AG08396 (cell line): ENCODE results near the gene CNTNAP5.

Experiments
- DNase-seq: peaks from one replicate; pipeline ENCODE4 v3.0.0; 2012; ENCODE audit warnings: low spot score, mixed read lengths

CNTNAP5 gene

DNA sequence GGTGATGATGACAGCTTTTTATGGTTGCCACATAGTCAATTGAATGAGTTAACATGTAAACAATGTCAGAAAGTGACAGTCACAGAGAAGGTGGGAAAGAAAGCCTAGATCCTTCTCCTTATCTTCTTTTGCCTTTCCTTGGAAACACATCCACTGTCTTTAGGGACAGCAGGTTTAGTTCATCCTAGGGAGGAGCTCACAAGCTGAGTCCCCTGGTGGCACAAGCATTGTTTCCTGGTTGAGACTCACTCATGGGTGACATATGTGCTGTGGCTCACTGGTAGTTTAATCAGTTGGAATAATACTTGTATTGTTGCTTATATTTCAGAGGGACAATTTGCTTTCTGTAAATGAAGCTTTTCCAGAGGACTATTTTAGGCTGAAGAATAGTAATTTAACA is 598.5 kb downstream of the CNTNAP5 start:
- no peak for DNase-seq

DNA sequence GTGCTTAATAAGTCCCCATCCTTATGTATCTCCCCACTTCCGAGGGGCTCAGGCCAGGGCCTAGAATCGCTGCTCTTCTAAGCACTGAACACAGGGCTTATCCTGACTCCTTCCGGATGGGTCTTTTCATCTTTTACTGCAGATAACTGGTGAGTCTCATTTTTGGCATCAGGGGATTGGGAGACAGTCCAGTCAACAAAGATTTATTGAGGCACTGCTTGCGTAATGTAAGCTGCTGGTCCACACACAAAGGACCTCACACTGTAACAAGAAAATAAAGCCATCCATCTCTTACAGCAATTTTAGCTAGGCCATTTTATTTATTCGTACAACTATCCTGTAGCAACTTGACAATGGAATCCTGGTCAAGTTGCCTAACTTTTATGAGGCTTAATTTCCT is 600.5 kb downstream of the CNTNAP5 start:
- DNase-seq: no peak

GRCh38 chr2:124626993-124627392 is 601.9 kb downstream of the CNTNAP5 start:
- no peak for DNase-seq

DNA sequence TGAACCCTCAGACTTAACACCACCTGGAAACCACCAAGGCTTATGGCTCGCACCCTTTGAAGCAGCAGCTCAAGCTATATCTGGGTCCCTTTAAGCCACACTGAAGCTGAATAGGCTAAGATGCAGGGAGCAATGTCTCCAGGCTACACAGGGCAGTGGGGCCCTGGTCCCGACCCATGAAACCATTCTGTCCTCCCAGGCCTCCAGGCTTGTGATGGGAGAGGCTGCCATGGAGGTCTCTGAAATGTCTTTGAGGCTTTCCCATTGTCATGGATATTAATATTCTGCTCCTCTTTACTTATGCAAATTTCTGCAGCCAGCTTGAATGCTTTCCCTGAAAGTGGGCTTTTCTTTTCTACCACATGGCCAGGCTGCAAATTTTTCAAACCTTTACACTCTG is 608.7 kb downstream of the CNTNAP5 start:
- DNase-seq: no peak

DNA sequence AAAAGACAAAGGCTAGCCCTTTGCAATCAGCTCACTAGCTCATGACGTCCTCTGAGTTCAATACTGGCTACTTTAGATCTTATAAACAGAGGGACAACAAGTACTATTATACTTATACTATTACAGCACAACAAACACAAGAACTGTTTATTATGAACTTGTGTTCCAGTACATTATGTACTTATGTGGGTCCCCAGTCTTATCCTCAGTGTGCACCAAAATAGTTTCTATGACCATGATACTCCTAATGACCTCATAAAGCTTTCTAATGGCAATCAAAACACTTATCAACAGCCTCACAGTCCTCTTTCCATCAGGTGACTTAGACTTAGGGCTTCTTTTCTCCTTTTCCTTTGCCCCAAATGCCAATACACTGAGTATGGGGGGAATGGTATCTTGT is 614.4 kb downstream of the CNTNAP5 start:
- DNase-seq: no peak

GRCh38 chr2:124640221-124640750 is 615.2 kb downstream of the CNTNAP5 start:
- no peak for DNase-seq

DNA sequence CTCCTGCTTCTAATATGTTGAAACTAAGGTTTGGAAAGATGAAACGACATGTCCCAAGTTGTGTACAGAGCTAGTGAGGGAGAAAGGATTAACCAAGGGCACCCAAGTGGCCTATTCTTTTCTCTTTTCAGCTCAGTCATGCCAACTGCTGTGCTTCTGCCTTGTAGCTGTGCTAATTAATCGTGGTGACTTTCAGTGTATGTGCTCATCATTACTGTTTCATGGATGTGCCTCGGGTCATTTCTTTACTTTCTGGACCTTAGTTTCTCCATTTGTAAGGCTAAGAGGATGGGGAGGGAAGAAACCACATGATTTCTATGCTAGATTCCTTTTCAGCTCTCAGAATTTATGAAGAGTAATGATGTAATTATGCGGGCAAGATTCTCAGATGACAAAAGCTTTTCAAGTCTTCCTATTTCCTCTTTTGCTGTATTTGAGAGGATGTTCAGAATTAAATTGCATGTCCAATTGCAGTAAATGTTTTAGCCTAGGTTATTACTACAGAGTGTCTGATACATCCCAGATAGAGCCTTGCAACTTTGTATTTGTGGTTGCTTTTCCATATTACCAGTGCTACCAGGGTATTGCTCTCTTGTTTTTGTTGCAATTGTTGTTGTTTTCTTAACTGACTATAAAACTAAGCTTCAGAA is 621.2 kb downstream of the CNTNAP5 start:
- no peak for DNase-seq

GRCh38 chr2:124647245-124647644 is 622.2 kb downstream of the CNTNAP5 start:
- DNase-seq: no peak

GRCh38 chr2:124647663-124648062 is 622.6 kb downstream of the CNTNAP5 start:
- DNase-seq: no peak

GRCh38 chr2:124649001-124649400 is 623.9 kb downstream of the CNTNAP5 start:
- DNase-seq: no peak

DNA sequence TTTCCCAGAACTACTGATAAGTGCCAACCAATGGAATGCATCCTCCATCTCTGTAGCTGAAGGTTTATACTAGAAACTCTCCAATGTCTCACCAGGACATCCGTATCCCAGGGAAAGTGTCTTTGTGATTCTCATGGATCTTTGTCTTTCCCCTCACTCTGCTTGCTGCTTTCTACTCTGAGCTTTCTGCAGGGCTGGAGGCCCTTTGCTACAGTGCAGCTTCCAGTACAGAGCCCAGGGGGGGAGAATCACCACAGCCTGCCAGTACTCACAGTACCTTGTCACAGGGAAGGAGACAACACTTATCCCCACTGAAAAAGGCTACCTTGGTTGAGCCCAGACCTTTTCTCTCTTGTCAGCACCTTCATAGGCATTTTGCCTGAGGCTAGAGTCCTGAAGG is 627.0 kb downstream of the CNTNAP5 start:
- DNase-seq: no peak

DNA sequence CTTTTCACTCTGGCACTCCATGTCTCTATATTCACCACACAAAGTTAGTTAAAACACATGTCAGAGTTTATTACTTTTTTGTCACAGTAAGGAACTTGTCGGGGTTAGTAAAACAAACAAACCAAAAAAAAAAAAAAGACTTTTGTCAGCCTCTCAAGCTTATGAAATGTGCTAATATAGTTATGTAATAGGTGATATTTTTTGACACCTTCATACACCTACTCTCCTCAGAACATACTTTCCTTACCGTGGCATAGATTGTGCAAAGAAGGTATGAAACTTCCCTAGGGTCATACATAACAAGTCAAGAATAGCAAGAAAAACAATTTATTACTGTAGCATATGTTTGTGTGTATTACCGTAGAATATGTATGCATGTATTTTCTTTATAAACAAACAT is 633.3 kb downstream of the CNTNAP5 start:
- DNase-seq: no peak

DNA sequence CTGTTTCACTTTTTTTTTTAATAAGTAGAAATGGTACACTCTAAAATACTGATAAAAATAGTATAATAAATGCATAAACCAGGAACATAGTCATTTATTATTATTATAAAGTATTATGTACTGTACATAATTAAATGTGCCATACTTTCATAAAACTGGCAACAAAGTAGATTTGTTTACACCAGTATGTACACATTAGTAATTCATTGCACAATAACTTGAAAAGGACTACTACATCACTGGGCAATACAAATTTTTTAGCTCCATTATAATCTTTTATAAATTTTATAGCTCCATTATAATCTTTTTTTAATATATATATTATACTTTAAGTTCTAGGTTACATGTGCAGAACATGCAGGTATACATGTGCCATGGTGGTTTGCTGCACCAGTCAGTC is 636.5 kb downstream of the CNTNAP5 start:
- no peak for DNase-seq

GRCh38 chr2:124662946-124663644 is 638.0 kb downstream of the CNTNAP5 start:
- no peak for DNase-seq

GRCh38 chr2:124663645-124663997 is 638.5 kb downstream of the CNTNAP5 start:
- no peak for DNase-seq

DNA sequence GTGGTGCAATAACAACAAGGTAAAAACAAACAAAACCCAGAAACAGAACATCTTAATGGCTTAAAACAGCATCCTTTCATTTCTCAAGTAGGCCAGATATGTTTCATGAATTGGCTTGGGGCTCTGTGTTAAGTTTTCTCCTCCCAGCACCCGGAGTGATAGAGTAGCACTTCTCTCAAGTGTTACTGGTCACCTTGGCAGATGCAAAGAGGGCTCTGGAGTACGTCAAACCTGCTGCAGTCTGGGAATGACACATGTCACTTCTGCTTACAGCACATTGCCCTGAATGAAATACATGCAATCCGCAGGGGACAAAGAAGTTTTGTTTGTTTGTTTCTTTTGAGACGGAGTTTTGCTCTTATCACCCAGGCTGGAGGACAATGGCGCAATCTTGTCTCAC is 639.3 kb downstream of the CNTNAP5 start:
- DNase-seq: no peak

GRCh38 chr2:124666976-124667375 is 641.9 kb downstream of the CNTNAP5 start:
- DNase-seq: no peak

DNA sequence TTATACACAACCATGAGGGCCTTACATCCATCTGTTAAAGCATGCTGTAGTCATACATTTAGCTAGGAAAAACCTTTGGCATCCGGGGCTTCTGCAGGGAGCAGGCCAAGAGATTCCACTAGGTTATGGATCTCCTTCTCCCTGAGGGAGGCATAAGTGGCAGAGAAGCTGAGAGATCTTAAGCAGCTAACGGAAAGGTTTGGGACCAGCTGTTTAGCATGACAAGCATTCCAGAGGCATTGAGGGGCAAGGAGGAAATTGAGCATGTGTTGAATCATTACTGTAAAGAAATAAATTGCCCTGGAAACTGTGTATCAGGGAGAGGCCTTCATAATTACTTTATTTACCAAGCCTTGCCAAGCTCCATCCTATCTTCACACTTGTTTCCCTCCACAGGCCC is 643.1 kb downstream of the CNTNAP5 start:
- DNase-seq: no peak

- DNase-seq: no peak
These were observed 645.1 kb downstream of the CNTNAP5 start for GRCh38 chr2:124670187-124670586.

GRCh38 chr2:124678043-124678442 is 653.0 kb downstream of the CNTNAP5 start:
- DNase-seq: no peak

- no peak for DNase-seq
These were observed 658.7 kb downstream of the CNTNAP5 start for GRCh38 chr2:124683536-124684428.

DNA sequence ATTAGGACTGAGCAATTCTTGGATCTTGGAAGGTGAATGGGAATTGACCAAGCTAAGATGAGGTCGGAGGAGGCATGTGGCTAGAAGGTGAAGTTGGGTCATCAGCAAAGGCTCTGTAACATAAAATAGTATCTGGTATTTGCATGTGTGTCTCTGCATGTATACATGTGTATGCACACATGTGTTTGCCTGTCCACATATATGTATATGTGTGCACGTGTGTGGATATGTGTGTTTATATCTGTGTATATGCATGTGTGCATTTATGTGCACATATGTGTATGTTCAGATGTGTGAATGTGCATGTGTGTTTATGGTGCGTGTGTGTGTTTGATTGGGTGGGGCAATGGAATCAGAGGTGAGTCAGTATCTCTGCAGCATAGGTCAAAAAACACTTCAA is 664.3 kb downstream of the CNTNAP5 start:
- no peak for DNase-seq

- no peak for DNase-seq
These were observed 667.1 kb downstream of the CNTNAP5 start for GRCh38 chr2:124692216-124692615.
